Measurements from ENCODE around the gene SH3BP5. TPM values are rescaled to one million over a fixed set of nuclear protein-coding genes. Genes with fewer than 3 reads are reported as not detected.
A peak's percentile ranks its signal among the peaks of the same experiment; 100 is the strongest.

The SH3BP5 gene
- total RNA-seq, 1 experiment from 2014 or later: 8.0 TPM

DNA sequence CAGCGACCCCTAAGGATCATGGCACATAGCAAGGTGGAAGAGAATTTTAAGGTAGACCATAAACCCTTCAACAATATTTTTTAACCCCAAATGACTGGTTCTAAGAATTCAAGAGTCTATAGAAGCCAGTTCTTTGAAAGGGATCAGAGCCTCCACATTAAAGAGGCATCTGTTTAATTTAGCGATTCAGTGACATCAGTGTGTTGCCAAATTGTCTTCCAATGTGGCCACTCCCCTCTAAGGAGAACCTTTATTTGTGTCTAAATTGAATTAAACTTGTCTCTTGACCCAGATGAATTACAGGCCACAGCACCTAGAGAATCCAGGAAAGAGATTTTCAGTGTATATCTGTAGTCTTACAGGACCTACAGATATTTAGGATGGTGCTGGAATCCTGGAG lies 6.6 kb upstream of the SH3BP5 start:
- no peak for DNase-seq
- H3K36me3 ChIP-seq (replicated peaks; ENCODE audit: control insufficient read depth, insufficient read depth, low read length): no peaks in the 10 kb centered on the region

DNA sequence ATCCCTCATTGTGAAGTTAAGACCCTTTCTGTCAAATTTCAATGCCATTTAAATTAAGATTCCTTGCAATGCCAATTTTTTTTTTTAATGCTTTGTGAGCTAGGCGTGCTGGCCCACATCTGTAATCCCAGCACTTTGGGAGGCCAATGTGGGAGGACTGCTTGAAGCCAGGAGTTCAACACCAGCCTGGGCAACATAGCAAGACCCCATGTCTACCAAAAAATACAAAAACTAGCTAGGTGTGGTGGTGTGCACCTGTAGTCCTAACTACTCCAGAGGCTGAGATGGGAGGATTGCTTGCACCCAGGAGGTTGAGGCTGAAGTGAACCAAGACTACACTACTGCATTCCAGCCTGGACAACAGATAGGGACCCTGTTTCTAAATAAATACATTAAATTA lies 5.6 kb upstream of the SH3BP5 start:
- DNase-seq: no peak
- H3K36me3 ChIP-seq (replicated peaks; ENCODE audit: control insufficient read depth, insufficient read depth, low read length): no peaks in the 10 kb centered on the region
- no peak overlapping the region for H3K4me3 ChIP-seq (ENCODE audit: insufficient read depth, low read depth, low read length)
- peaks cover 8% of the 10 kb centered on the region; the same call in 1 of the 2 replicates for H3K27me3 ChIP-seq (ENCODE audit: control insufficient read depth, insufficient read depth, low read length)

More for the DNA sequence above, 6.6 kb upstream of the SH3BP5 start:
- H3K27me3 ChIP-seq (ENCODE audit: control insufficient read depth, insufficient read depth, low read length): no peaks in the 10 kb centered on the region
- H3K4me3 ChIP-seq (ENCODE audit: insufficient read depth, low read depth, low read length): no peak overlapping the region

DNA sequence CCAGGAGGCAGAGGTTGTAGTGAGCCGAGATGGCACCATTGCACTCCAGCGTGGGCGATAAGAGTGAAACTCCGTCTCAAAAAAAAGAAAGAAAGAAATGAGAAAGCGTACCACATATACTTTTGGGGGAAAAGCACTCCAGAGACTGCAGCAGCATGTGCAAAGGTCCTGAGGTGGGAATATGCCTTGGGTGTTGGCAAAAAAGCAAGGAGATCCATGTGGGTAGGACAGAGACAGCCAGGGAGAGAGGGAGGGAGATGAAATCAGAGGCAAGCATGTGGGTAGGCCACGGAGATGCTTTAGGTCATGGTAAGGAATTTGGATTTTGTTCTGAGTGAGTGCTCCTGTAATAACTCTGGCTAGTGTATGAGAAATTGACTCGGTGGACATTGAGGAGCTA lies 3.7 kb upstream of the SH3BP5 start:
- Histone ChIP-seq H3K4me3 (ENCODE audit: insufficient read depth, low read depth, low read length) (no peak overlapping the region), H3K36me3 (replicated peaks; ENCODE audit: control insufficient read depth, insufficient read depth, low read length) (no peaks in the 10 kb centered on the region), H3K27me3 (ENCODE audit: control insufficient read depth, insufficient read depth, low read length) (peaks cover 19% of the 10 kb centered on the region)
- DNase-seq: no peak

DNA sequence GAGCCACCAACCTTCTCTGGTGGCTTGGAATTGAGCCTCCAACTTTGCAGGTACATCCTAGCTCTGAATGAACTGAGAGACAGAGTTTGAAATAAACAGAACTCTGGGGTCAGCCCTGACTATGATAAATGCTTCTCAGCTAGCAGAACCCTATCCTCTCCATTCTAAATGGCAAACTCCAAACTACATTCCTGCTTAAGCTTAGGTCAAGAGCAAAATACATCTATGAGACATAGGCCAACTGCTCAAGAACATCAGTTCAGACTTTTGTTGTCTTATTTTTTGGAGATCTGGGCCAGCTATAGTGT lies 1.5 kb upstream of the SH3BP5 start:
- no peaks in the 10 kb centered on the region for H3K36me3 ChIP-seq (replicated peaks; ENCODE audit: control insufficient read depth, insufficient read depth, low read length)
- H3K27me3 ChIP-seq (ENCODE audit: control insufficient read depth, insufficient read depth, low read length): peaks cover 19% of the 10 kb centered on the region
- no peak for DNase-seq
- no peak overlapping the region for H3K4me3 ChIP-seq (ENCODE audit: insufficient read depth, low read depth, low read length)

- H3K36me3 ChIP-seq (replicated peaks; ENCODE audit: control insufficient read depth, insufficient read depth, low read length): no peaks in the 10 kb centered on the region
- H3K4me3 ChIP-seq (ENCODE audit: insufficient read depth, low read depth, low read length): peak overlapping the region; percentile 78
- peaks cover 19% of the 10 kb centered on the region for H3K27me3 ChIP-seq (ENCODE audit: control insufficient read depth, insufficient read depth, low read length)
- DNase-seq: no peak
These were observed 941 bp upstream of the SH3BP5 start for GRCh38 chr3:15333099-15333955.

GRCh38 chr3:15331606-15332404 lies 581 bp downstream of the SH3BP5 start:
- Histone ChIP-seq H3K36me3 (replicated peaks; ENCODE audit: control insufficient read depth, insufficient read depth, low read length) (no peaks in the 10 kb centered on the region), H3K4me3 (ENCODE audit: insufficient read depth, low read depth, low read length) (peak overlapping the region; percentile 78), H3K27me3 (ENCODE audit: control insufficient read depth, insufficient read depth, low read length) (peaks cover 19% of the 10 kb centered on the region)
- DNase-seq: peak; percentile 47

- Histone ChIP-seq H3K4me3 (ENCODE audit: insufficient read depth, low read depth, low read length) (peak overlapping the region; percentile 78), H3K27me3 (ENCODE audit: control insufficient read depth, insufficient read depth, low read length) (peaks cover 19% of the 10 kb centered on the region), H3K36me3 (replicated peaks; ENCODE audit: control insufficient read depth, insufficient read depth, low read length) (no peaks in the 10 kb centered on the region)
- DNase-seq: no peak
These were observed 1.2 kb downstream of the SH3BP5 start for GRCh38 chr3:15331072-15331605.

DNA sequence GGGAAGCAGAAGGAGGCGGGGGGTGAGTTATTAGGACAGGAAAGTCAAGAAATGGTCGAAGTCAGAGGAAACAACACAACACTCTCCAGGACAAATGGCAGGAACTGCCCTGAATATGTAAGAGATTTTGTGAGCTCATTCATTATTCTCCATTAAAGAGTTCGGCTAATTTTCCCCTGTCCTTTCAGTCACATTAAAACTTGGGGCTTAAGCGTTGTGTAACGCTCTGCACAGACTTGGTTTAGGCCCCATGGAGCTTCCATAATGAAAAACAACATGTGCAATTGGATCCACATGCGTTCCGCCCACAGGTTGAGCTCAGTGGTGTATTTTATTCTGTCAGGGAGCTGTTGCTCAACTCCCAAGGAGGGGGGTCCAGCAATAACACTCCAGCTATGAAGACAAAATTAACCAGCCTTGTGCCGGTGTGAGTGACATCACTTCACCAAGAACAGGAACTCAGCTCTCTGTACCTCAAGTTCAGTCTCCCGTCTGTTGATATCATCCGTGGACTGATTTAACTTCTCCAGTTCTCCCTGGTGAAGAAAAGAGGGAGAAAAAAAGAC lies 2.3 kb downstream of the SH3BP5 start:
- no peak for DNase-seq
- H3K36me3 ChIP-seq (replicated peaks; ENCODE audit: control insufficient read depth, insufficient read depth, low read length): no peaks in the 10 kb centered on the region
- peaks cover 19% of the 10 kb centered on the region for H3K27me3 ChIP-seq (ENCODE audit: control insufficient read depth, insufficient read depth, low read length)
- H3K4me3 ChIP-seq (ENCODE audit: insufficient read depth, low read depth, low read length): no peak overlapping the region

GRCh38 chr3:15329046-15330005 lies 3.1 kb downstream of the SH3BP5 start:
- no peak overlapping the region for H3K4me3 ChIP-seq (ENCODE audit: insufficient read depth, low read depth, low read length)

GRCh38 chr3:15327941-15328340 lies 4.4 kb downstream of the SH3BP5 start:
- H3K4me3 ChIP-seq (ENCODE audit: insufficient read depth, low read depth, low read length): no peak overlapping the region
- peaks cover 11% of the 10 kb centered on the region for H3K27me3 ChIP-seq (ENCODE audit: control insufficient read depth, insufficient read depth, low read length)
- no peaks in the 10 kb centered on the region for H3K36me3 ChIP-seq (replicated peaks; ENCODE audit: control insufficient read depth, insufficient read depth, low read length)
- no peak for DNase-seq

More at GRCh38 chr3:15329046-15330005, 3.1 kb downstream of the SH3BP5 start:
- H3K36me3 ChIP-seq (replicated peaks; ENCODE audit: control insufficient read depth, insufficient read depth, low read length): no peaks in the 10 kb centered on the region
- H3K27me3 ChIP-seq (ENCODE audit: control insufficient read depth, insufficient read depth, low read length): peaks cover 19% of the 10 kb centered on the region
- no peak for DNase-seq

GRCh38 chr3:15326673-15327072 lies 5.7 kb downstream of the SH3BP5 start:
- peaks cover 6% of the 10 kb centered on the region for H3K27me3 ChIP-seq (ENCODE audit: control insufficient read depth, insufficient read depth, low read length)
- H3K4me3 ChIP-seq (ENCODE audit: insufficient read depth, low read depth, low read length): no peak overlapping the region
- no peaks in the 10 kb centered on the region for H3K36me3 ChIP-seq (replicated peaks; ENCODE audit: control insufficient read depth, insufficient read depth, low read length)
- no peak for DNase-seq

DNA sequence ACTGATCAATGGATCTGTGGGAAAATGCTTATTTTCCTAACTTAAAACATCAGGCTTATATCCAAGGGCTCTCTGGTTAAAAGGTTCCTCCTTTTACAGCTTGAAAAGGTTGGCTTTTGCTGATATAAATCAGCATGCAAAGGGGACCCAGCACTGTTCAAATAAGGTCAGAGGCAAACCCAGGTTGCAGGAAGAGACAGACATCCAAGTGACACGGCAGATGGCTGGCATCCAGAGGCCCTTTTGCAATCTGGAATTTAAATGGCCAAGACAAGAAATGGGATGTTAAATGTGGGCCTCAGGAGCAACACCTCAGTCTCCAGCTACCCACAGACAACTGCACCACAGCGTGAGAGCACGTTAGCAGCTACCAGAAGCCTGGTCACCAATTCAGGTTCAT lies 6.3 kb downstream of the SH3BP5 start:
- DNase-seq: no peak
- H3K4me3 ChIP-seq (ENCODE audit: insufficient read depth, low read depth, low read length): no peak overlapping the region
- H3K27me3 ChIP-seq (ENCODE audit: control insufficient read depth, insufficient read depth, low read length): no peaks in the 10 kb centered on the region
- no peaks in the 10 kb centered on the region for H3K36me3 ChIP-seq (replicated peaks; ENCODE audit: control insufficient read depth, insufficient read depth, low read length)

GRCh38 chr3:15325228-15325627 lies 7.2 kb downstream of the SH3BP5 start:
- peak; percentile 63 for DNase-seq
- H3K4me3 ChIP-seq (ENCODE audit: insufficient read depth, low read depth, low read length): no peak overlapping the region
- no peaks in the 10 kb centered on the region for H3K27me3 ChIP-seq (ENCODE audit: control insufficient read depth, insufficient read depth, low read length)
- no peaks in the 10 kb centered on the region for H3K36me3 ChIP-seq (replicated peaks; ENCODE audit: control insufficient read depth, insufficient read depth, low read length)

- Histone ChIP-seq H3K36me3 (replicated peaks; ENCODE audit: control insufficient read depth, insufficient read depth, low read length) (no peaks in the 10 kb centered on the region), H3K27me3 (ENCODE audit: control insufficient read depth, insufficient read depth, low read length) (no peaks in the 10 kb centered on the region), H3K4me3 (ENCODE audit: insufficient read depth, low read depth, low read length) (no peak overlapping the region)
- DNase-seq: no peak
These were observed 8.0 kb downstream of the SH3BP5 start for GRCh38 chr3:15324379-15324808.

Measured in H7 (cell line).